HG03025 (cell line): ENCODE measurements around the gene CTR9.

ENCODE experiments used
- ATAC-seq: cut with Tn5 transposase; IDR thresholded peaks from one replicate; pipeline ENCODE4 v1.9.1; 2021; ENCODE audit warnings: mild to moderate bottlenecking, moderate library complexity; ENCODE audit not compliant: unreplicated experiment, low FRiP score

The CTR9 gene

GRCh38 chr11:10750838-10751580, at the start of gene CTR9:
Gene CTR9 (plus strand): TSS chr11:10751246. CDS start chr11:10751413, 167 bp downstream.
- peak; percentile 91 for ATAC-seq

GRCh38 chr11:10701982-10702381, 49.1 kb upstream of the CTR9 start:
- ATAC-seq: no peak

GRCh38 chr11:10708131-10708530, 42.9 kb upstream of the CTR9 start:
- ATAC-seq: no peak

GRCh38 chr11:10709299-10710086, 41.6 kb upstream of the CTR9 start:
- no peak for ATAC-seq

GRCh38 chr11:10715571-10715970, 35.5 kb upstream of the CTR9 start:
- no peak for ATAC-seq

- no peak for ATAC-seq
These were observed 34.9 kb upstream of the CTR9 start for GRCh38 chr11:10716122-10716521.

- ATAC-seq: no peak
These were observed 34.3 kb upstream of the CTR9 start for GRCh38 chr11:10716543-10717259.

- ATAC-seq: no peak
These were observed 31.4 kb upstream of the CTR9 start for GRCh38 chr11:10719616-10720015.

GRCh38 chr11:10720881-10721376, 30.1 kb upstream of the CTR9 start:
- ATAC-seq: no peak

GRCh38 chr11:10722307-10722706, 28.7 kb upstream of the CTR9 start:
- no peak for ATAC-seq

- no peak for ATAC-seq
These were observed 25.7 kb upstream of the CTR9 start for GRCh38 chr11:10725114-10725906.

- no peak for ATAC-seq
These were observed 25.2 kb upstream of the CTR9 start for GRCh38 chr11:10725907-10726253.

- no peak for ATAC-seq
These were observed 23.7 kb upstream of the CTR9 start for GRCh38 chr11:10727146-10727851.

- no peak for ATAC-seq
These were observed 22.9 kb upstream of the CTR9 start for GRCh38 chr11:10728154-10728553.

GRCh38 chr11:10728789-10729472, 22.1 kb upstream of the CTR9 start:
- ATAC-seq: no peak

- ATAC-seq: no peak
These were observed 20.9 kb upstream of the CTR9 start for GRCh38 chr11:10730151-10730550.

GRCh38 chr11:10731064-10731680, 19.9 kb upstream of the CTR9 start:
- ATAC-seq: no peak
